ENCODE data around the gene TLDC2.

TLDC2 gene

GRCh38 chr20:36854348-36855240 lies 21.3 kb upstream of the TLDC2 start:
- DNase-seq (ENCODE audit: low spot score): no peak

GRCh38 chr20:36855241-36855657 lies 20.7 kb upstream of the TLDC2 start:
- DNase-seq (ENCODE audit: low spot score): no peak
- no peak for TF ChIP-seq CTCF (IDR thresholded peaks at IDR 0.05; ENCODE audit: extremely low read depth, missing control alignments)

More at GRCh38 chr20:36854348-36855240, 21.3 kb upstream of the TLDC2 start:
- TF ChIP-seq CTCF (IDR thresholded peaks at IDR 0.05; ENCODE audit: extremely low read depth, missing control alignments): no peak

GRCh38 chr20:36856195-36856594 lies 19.7 kb upstream of the TLDC2 start:
- no peak for TF ChIP-seq CTCF (IDR thresholded peaks at IDR 0.05; ENCODE audit: extremely low read depth, missing control alignments)
- no peak for DNase-seq (ENCODE audit: low spot score)

- TF ChIP-seq CTCF (IDR thresholded peaks at IDR 0.05; ENCODE audit: extremely low read depth, missing control alignments): no peak
- no peak for DNase-seq (ENCODE audit: low spot score)
These were observed 19.0 kb upstream of the TLDC2 start for GRCh38 chr20:36856691-36857635.

GRCh38 chr20:36859282-36859555 lies 16.7 kb upstream of the TLDC2 start:
- TF ChIP-seq CTCF (IDR thresholded peaks at IDR 0.05; ENCODE audit: extremely low read depth, missing control alignments): no peak
- DNase-seq (ENCODE audit: low spot score): no peak

- DNase-seq (ENCODE audit: low spot score): no peak
- no peak for TF ChIP-seq CTCF (IDR thresholded peaks at IDR 0.05; ENCODE audit: extremely low read depth, missing control alignments)
These were observed 16.1 kb upstream of the TLDC2 start for GRCh38 chr20:36859700-36860330.
